ENCODE data around the gene LIG3. TPM values are rescaled to one million over a fixed set of nuclear protein-coding genes. Genes with fewer than 3 reads are reported as not detected.

LIG3 gene
- total RNA-seq, 1 donor from 2014 or later: 29.7 TPM

DNA sequence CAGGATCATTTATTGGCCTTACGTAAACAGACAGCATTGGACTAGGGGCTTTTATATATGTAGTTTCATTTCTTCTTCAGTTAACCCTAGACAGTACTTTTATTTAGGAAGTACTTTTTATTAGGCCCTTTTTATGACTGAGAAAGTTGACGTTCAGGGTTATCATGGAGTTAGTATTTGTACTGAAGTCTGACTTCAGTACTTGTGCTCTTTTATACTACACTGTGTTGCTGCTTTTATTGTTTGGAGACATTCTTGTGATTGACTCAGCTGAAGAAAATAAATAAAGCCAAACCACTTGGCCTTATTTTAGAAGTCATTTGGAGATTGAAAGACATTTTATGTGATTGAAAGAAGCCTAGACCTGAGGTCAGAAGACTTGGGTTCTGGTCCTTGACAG lies 6.9 kb downstream of the LIG3 start:
- Histone ChIP-seq H3K27ac (no peak overlapping the region), H3K36me3 (peaks cover 48% of the 10 kb centered on the region), H3K9me3 (no peaks in the 10 kb centered on the region), H3K27me3 (no peaks in the 10 kb centered on the region), H3K4me3 (no peak overlapping the region), H3K4me1 (peaks cover under 1% of the 10 kb centered on the region)
- no peak for DNase-seq
- TF ChIP-seq, protein P1, sequence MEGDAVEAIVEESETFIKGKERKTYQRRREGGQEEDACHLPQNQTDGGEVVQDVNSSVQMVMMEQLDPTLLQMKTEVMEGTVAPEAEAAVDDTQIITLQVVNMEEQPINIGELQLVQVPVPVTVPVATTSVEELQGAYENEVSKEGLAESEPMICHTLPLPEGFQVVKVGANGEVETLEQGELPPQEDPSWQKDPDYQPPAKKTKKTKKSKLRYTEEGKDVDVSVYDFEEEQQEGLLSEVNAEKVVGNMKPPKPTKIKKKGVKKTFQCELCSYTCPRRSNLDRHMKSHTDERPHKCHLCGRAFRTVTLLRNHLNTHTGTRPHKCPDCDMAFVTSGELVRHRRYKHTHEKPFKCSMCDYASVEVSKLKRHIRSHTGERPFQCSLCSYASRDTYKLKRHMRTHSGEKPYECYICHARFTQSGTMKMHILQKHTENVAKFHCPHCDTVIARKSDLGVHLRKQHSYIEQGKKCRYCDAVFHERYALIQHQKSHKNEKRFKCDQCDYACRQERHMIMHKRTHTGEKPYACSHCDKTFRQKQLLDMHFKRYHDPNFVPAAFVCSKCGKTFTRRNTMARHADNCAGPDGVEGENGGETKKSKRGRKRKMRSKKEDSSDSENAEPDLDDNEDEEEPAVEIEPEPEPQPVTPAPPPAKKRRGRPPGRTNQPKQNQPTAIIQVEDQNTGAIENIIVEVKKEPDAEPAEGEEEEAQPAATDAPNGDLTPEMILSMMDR (IDR thresholded peaks at IDR 0.05): no peak
- intact Hi-C loops (cut with DNase I): no loop called here
- no peak for ATAC-seq

DNA sequence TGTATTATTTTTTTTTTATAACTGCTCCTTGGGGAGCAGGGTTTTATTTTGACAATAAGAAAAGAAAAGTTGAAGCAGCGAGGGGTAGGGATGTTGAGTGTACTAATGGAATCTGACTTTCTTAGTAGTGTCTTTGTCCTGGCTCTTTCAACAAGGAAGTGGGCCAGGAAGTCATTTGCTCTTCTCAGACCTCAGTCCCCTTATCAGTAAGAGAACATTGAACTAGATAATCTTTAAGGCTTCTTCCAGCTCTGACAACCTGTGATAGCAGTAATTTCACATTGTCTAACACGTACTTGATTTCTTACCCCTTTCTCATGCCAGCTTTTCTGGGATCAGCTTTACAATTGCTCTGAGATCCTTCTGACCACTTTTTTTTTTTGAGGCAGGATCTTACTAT lies 8.3 kb downstream of the LIG3 start:
- H3K27me3 ChIP-seq: no peaks in the 10 kb centered on the region
- intact Hi-C loops (cut with DNase I): no loop called here
- H3K4me1 ChIP-seq: no peaks in the 10 kb centered on the region
- no peaks in the 10 kb centered on the region for H3K9me3 ChIP-seq
- no peak overlapping the region for H3K27ac ChIP-seq
- H3K4me3 ChIP-seq: no peak overlapping the region
- TF ChIP-seq, protein P1 (IDR thresholded peaks at IDR 0.05): no peak
- DNase-seq (no peak), ATAC-seq (no peak)
- peaks cover 62% of the 10 kb centered on the region for H3K36me3 ChIP-seq

DNA sequence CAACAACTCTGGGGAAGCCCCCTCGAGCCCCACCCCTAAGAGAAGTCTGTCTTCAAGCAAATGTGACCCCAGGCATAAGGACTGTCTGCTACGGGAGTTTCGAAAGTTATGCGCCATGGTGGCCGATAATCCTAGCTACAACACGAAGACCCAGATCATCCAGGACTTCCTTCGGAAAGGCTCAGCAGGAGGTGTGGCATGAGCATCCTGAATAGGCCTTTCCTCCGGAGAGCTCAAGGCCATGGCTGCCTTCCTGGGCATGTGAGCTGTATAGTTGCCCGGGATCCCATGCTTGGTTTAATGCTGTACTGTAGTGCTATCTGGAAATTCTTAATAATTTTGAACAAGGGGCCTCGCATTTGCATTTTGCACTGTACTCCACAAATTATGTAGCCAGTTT lies 9.2 kb downstream of the LIG3 start:
- no peak for ATAC-seq
- H3K9me3 ChIP-seq: no peaks in the 10 kb centered on the region
- peaks cover 70% of the 10 kb centered on the region for H3K36me3 ChIP-seq
- DNase-seq: no peak
- no peaks in the 10 kb centered on the region for H3K27me3 ChIP-seq
- no peak overlapping the region for H3K4me3 ChIP-seq
- H3K4me1 ChIP-seq: no peaks in the 10 kb centered on the region
- H3K27ac ChIP-seq: no peak overlapping the region
- TF ChIP-seq, protein P1 (IDR thresholded peaks at IDR 0.05): no peak
- intact Hi-C loops (cut with DNase I): no loop called here

DNA sequence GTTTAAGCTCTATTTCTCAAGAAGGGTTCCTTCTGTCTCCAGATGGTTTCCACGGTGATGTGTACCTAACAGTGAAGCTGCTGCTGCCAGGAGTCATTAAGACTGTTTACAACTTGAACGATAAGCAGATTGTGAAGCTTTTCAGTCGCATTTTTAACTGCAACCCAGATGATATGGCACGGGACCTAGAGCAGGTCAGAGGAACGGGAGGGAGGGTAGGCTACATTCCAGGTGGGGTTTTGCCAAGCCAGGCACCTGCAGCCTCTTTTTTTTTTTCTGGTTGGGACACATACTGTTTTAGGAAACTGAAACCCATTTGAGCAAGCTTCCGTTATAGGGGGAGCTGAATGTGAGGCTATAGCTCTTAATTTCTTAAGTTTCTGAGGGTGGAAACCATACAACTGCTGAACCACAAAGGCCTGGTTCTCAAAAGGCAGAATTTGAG lies 10.6 kb downstream of the LIG3 start:
- Histone ChIP-seq H3K27me3 (no peaks in the 10 kb centered on the region), H3K4me3 (no peak overlapping the region), H3K27ac (no peak overlapping the region), H3K4me1 (no peaks in the 10 kb centered on the region), H3K9me3 (no peaks in the 10 kb centered on the region), H3K36me3 (peaks cover 77% of the 10 kb centered on the region)
- intact Hi-C loops (cut with DNase I): no loop called here
- TF ChIP-seq, protein P1 (IDR thresholded peaks at IDR 0.05): no peak
- DNase-seq: no peak
- peak; percentile 69 for ATAC-seq

DNA sequence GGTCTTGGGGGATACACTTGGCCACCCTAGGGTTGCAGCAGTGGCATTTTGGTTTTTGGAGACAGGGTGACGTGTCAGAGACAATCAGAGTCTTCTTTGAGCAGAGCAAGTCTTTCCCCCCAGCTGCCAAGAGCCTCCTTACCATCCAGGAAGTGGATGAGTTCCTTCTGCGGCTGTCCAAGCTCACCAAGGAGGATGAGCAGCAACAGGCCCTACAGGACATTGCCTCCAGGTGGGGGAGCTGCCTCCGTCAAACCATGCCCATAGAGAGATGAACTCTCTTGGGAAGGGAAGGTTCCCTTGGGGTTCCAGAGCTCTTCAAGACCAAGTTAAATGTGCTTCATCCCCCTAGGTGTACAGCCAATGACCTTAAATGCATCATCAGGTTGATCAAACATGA lies 11.3 kb downstream of the LIG3 start:
- Histone ChIP-seq H3K4me1 (no peaks in the 10 kb centered on the region), H3K27me3 (no peaks in the 10 kb centered on the region), H3K27ac (no peak overlapping the region), H3K9me3 (no peaks in the 10 kb centered on the region), H3K4me3 (no peak overlapping the region), H3K36me3 (peaks cover 71% of the 10 kb centered on the region)
- no peak for DNase-seq
- no peak for ATAC-seq
- intact Hi-C loops (cut with DNase I): no loop called here
- TF ChIP-seq, protein P1 (IDR thresholded peaks at IDR 0.05): no peak

DNA sequence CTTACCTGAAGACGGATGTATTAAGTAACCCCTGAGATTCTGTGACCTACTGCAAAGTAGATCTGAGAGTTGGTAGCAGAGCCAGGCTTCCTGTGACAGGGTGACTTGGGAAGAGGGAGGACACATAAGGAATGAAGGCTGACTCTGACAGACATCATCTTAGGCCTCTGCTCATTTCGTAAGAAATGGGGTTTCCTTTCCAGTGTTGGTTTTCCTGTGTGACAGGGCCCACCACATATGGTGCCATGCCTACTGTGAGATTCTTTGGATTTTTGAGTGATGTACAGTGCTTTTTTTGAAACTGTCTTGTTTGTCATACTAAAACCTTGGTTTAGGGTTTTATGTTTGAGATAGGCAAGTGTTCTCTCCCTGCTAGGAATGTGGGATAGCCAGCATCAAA lies 12.7 kb downstream of the LIG3 start:
- DNase-seq: no peak

More for the DNA sequence above, 12.7 kb downstream of the LIG3 start:
- H3K4me3 ChIP-seq: no peak overlapping the region
- intact Hi-C loops (cut with DNase I): no loop called here
- H3K36me3 ChIP-seq: peaks cover 59% of the 10 kb centered on the region
- no peaks in the 10 kb centered on the region for H3K27me3 ChIP-seq
- no peaks in the 10 kb centered on the region for H3K9me3 ChIP-seq
- H3K27ac ChIP-seq: no peak overlapping the region
- TF ChIP-seq, protein P1 (IDR thresholded peaks at IDR 0.05): no peak
- ATAC-seq: no peak
- peaks cover 13% of the 10 kb centered on the region for H3K4me1 ChIP-seq
